Stimulated activated CD8-positive, alpha-beta memory T cell treated with anti-CD3 and anti-CD28 coated beads, Interleukin-4, amount 100 ng/mL, for 4 hours (primary cell): ENCODE measurements around the gene SYNPR.
"Not testable (repeated sequence)": the region's sequence is repeated elsewhere in the genome, so short reads cannot be mapped to it uniquely, and the experiment has no call there.

Source experiments
- DNase-seq, 2 donors: peaks; one replicate each; pipeline ENCODE4 v3.0.0-alpha.2; 2020; ENCODE audit warnings: low read depth in 2 of 2, low spot score in 1 of 2

SYNPR gene

GRCh38 chr3:63278171-63279004 is at the start of gene SYNPR:
TSS of gene SYNPR (plus strand) at chr3:63278308.
- no peak for DNase-seq

GRCh38 chr3:63228677-63229076 is 49.4 kb upstream of the SYNPR start:
- DNase-seq: no peak

- no peak for DNase-seq
These were observed 48.0 kb upstream of the SYNPR start for GRCh38 chr3:63230146-63230545.

GRCh38 chr3:63231643-63232042 is 46.5 kb upstream of the SYNPR start:
- DNase-seq: no peak

GRCh38 chr3:63232764-63233396 is 45.2 kb upstream of the SYNPR start:
- no peak for DNase-seq

GRCh38 chr3:63240381-63240902 is 37.7 kb upstream of the SYNPR start:
- no peak for DNase-seq

- no peak for DNase-seq
These were observed 36.0 kb upstream of the SYNPR start for GRCh38 chr3:63242124-63242523.

- DNase-seq: no peak
These were observed 33.6 kb upstream of the SYNPR start for GRCh38 chr3:63244486-63244885.

- no peak for DNase-seq
These were observed 32.3 kb upstream of the SYNPR start for GRCh38 chr3:63245726-63246241.

- DNase-seq: no peak
These were observed 30.1 kb upstream of the SYNPR start for GRCh38 chr3:63248015-63248414.

- no peak for DNase-seq
These were observed 26.6 kb upstream of the SYNPR start for GRCh38 chr3:63251499-63251898.

GRCh38 chr3:63255819-63256218 is 22.3 kb upstream of the SYNPR start:
- DNase-seq: not testable (repeated sequence)

GRCh38 chr3:63264716-63265115 is 13.4 kb upstream of the SYNPR start:
- no peak for DNase-seq

GRCh38 chr3:63274359-63274758 is 3.7 kb upstream of the SYNPR start:
- DNase-seq: no peak

- DNase-seq: no peak
These were observed 1.1 kb downstream of the SYNPR start for GRCh38 chr3:63279005-63279841.

GRCh38 chr3:63287610-63288009 is 9.5 kb downstream of the SYNPR start:
- no peak for DNase-seq

GRCh38 chr3:63290686-63291085 is 12.6 kb downstream of the SYNPR start:
- DNase-seq: no peak

- DNase-seq: no peak
These were observed 16.2 kb downstream of the SYNPR start for GRCh38 chr3:63294332-63294731.

GRCh38 chr3:63295356-63295755 is 17.2 kb downstream of the SYNPR start:
- no peak for DNase-seq

GRCh38 chr3:63295806-63296205 is 17.7 kb downstream of the SYNPR start:
- DNase-seq: no peak

- no peak for DNase-seq
These were observed 18.1 kb downstream of the SYNPR start for GRCh38 chr3:63296249-63296648.
